Kidney (tissue), 22 donors: Measurements from ENCODE around the gene ADAMTS7. TPM values are rescaled to one million over a fixed set of nuclear protein-coding genes. Genes with fewer than 3 reads are reported as not detected.
A peak's percentile ranks its signal among the peaks of the same experiment; 100 is the strongest.

Source experiments
- DNase-seq, 5 donors: peaks; one replicate each; pipeline ENCODE4 v3.0.0-alpha.2; 2013 to 2020
- FAIRE-seq: peaks from 2 replicates; lab custom pipeline; 2012; peaks lifted over from hg19 to GRCh38; lab: Jason Lieb, UNC
- H3K27ac ChIP-seq, 2 donors: one replicate each; pipeline ENCODE4 v1.7.0; 2013; ENCODE audit warnings: low read depth in 2 of 2, low read length in 2 of 2, inconsistent platforms in 1 of 2
- H3K27me3 ChIP-seq: one replicate; pipeline ENCODE4 v1.7.1; 2013; ENCODE audit warnings: low read length, inconsistent platforms; ENCODE audit not compliant: control insufficient read depth, insufficient read depth
- H3K36me3 ChIP-seq, 3 donors: one replicate each; pipeline versions ENCODE4 v1.7.0 to v1.7.1; 2013; ENCODE audit warnings: low read length in 3 of 3, control low read depth in 1 of 3, inconsistent platforms in 1 of 3; ENCODE audit not compliant: insufficient read depth in 3 of 3, control insufficient read depth in 2 of 3
- H3K4me1 ChIP-seq, 3 donors: one replicate each; pipeline versions ENCODE4 v1.7.0 to v1.7.1; 2013; ENCODE audit warnings: low read length in 3 of 3, inconsistent platforms in 1 of 3, low read depth in 1 of 3; ENCODE audit not compliant: control insufficient read depth in 2 of 3, insufficient read depth in 2 of 3
- H3K4me3 ChIP-seq, 3 donors: one replicate each; pipeline versions ENCODE4 v1.7.0 to v1.8.1; 2013; ENCODE audit warnings: low read length in 3 of 3, control low read depth in 1 of 3, inconsistent platforms in 1 of 3
- H3K9ac ChIP-seq, 3 donors: one replicate each; pipeline versions ENCODE4 v1.7.0 to v1.7.1; 2013; ENCODE audit warnings: low read length in 3 of 3, control low read depth in 1 of 3, inconsistent platforms in 1 of 3
- H3K9me3 ChIP-seq, 3 donors: one replicate each; pipeline versions ENCODE4 v1.7.0 to v1.7.1; 2013; ENCODE audit warnings: low read length in 3 of 3, control low read depth in 1 of 3, inconsistent platforms in 1 of 3; ENCODE audit not compliant: control insufficient read depth in 2 of 3, insufficient read depth in 1 of 3
- CTCF ChIP-seq: IDR thresholded peaks from 3 replicates; pipeline ENCODE4 v1.5.1; 2012; ENCODE audit warnings: mild to moderate bottlenecking, moderate library complexity, borderline replicate concordance; ENCODE audit not compliant: insufficient read depth; ENCODE audit errors: extremely low read depth
- intact Hi-C: fragments of 100-400 bp; cut with DNase I; formaldehyde crosslinking; loops from one replicate; pipeline ENCODE4 v1.11.1; 2022
- long read RNA-seq, 10 donors: library from polyadenylated mRNA in 1 of 10; unstranded in 1 of 10; transcript quantifications; one replicate each; pipeline ENCODE4 v2.0.0 and lab custom pipeline, GENCODE V29; 2021 to 2026
- polyA plus RNA-seq: library from polyadenylated mRNA; stranded (reverse); fragments of 350-450 nt; fragmentation: Illumina TruSeq; extraction: RNeasy Lipid Tissue Mini Kit (QIAGEN cat#74804); gene quantifications from one replicate; pipeline ENCODE4 v1.2.3, GENCODE V29; 2014; ENCODE audit warnings: low read depth, low replicate concordance; ENCODE audit not compliant: insufficient read depth
- total RNA-seq: library from RNA; stranded (reverse); fragmentation: NEBNext Ultra II Directional; extraction: Animal tissue kit (Norgen Biotek cat#: 25700); gene quantifications from one replicate; pipeline ENCODE4 v1.2.1, GENCODE V29; 2021
- donor health status: control.
- donor health status: control.
- donor health status: control.
- donor health status: control.
- donor health status: control.
- donor health status: DM: yes; HTN: yes; CAD: no.
- donor health status: Normal renal cell carcinoma (clear cell type).

The ADAMTS7 gene
- total RNA-seq (3.1 TPM), polyA plus RNA-seq (0.82 TPM)
- long read RNA-seq, donor 1, result 0 reads
- long read RNA-seq, donor 2, partial matches to known transcripts, result 0 of 1 reads
- long read RNA-seq, donor 2, other reads (novel, unspliced or antisense), result 0 of 1 reads
- long read RNA-seq, donor 3, partial matches to known transcripts, result 1,279 of 1,293 reads
- long read RNA-seq, donor 3, other reads (novel, unspliced or antisense), result 13 of 1,293 reads
- long read RNA-seq, donor 4, result 0 reads
- long read RNA-seq, donor 5, result 0 reads
- long read RNA-seq, donor 6, result 0 reads
- long read RNA-seq, donor 7, partial matches to known transcripts, result 4 of 5 reads
- long read RNA-seq, donor 7, other reads (novel, unspliced or antisense), result 1 of 5 reads
- long read RNA-seq, donor 8, partial matches to known transcripts, result 5 of 5 reads
- long read RNA-seq, donor 8, other reads (novel, unspliced or antisense), result 0 of 5 reads
- long read RNA-seq, donor 9, result 0 reads
- long read RNA-seq, donor 10, partial matches to known transcripts, result 5 of 5 reads
- long read RNA-seq, donor 10, other reads (novel, unspliced or antisense), result 0 of 5 reads

GRCh38 chr15:78811124-78811824, at the start of gene ADAMTS7:
Gene ADAMTS7, minus strand, starts transcription at chr15:78811464. Its CDS starts 244 bp downstream, at chr15:78811220.
- Histone ChIP-seq H3K9ac (peak within 1 kb of the TSS in 2 of 3 donors; percentile 48 to 51), H3K4me1 (peaks cover 0 to 6% (median 0%) of the 10 kb centered on the region in 3 donors), H3K36me3 (no peaks in the 10 kb centered on the region), H3K9me3 (peaks cover 0 to 6% (median 0%) of the 10 kb centered on the region in 3 donors), H3K27ac (peak within 1 kb of the TSS; percentile 32 to 47), H3K4me3 (peak within 1 kb of the TSS in 2 of 3 donors; percentile 34 to 59), H3K27me3 (no peaks in the 10 kb centered on the region)
- peak; percentile 82 to 92 (median 89) for DNase-seq
- FAIRE-seq, result no peak
- intact Hi-C loops, result no loop called here
- peak; percentile 25 for TF ChIP-seq CTCF

- TF ChIP-seq CTCF, result peak; percentile 57
- peak overlapping the region; percentile 77 to 89 (median 80) for H3K4me3 ChIP-seq
- intact Hi-C loops, result no loop called here
- H3K4me1 ChIP-seq, result no peaks in the 10 kb centered on the region
- peak overlapping the region in 1 of 2 donors; percentile 43 for H3K27ac ChIP-seq
- FAIRE-seq (peak; percentile 73), DNase-seq (peak; percentile 81 to 93 (median 90))
- no peaks in the 10 kb centered on the region for H3K9me3 ChIP-seq
- no peaks in the 10 kb centered on the region for H3K36me3 ChIP-seq
- H3K27me3 ChIP-seq, result no peaks in the 10 kb centered on the region
- peak overlapping the region; percentile 59 to 84 (median 65) for H3K9ac ChIP-seq
Measured at GRCh38 chr15:78859971-78860719, 48.9 kb upstream of the ADAMTS7 start.

GRCh38 chr15:78855746-78856145, 44.5 kb upstream of the ADAMTS7 start:
- Histone ChIP-seq H3K4me3 (no peak overlapping the region), H3K9ac (no peak overlapping the region), H3K4me1 (no peaks in the 10 kb centered on the region), H3K27ac (no peak overlapping the region), H3K27me3 (no peaks in the 10 kb centered on the region), H3K9me3 (no peaks in the 10 kb centered on the region), H3K36me3 (no peaks in the 10 kb centered on the region)
- intact Hi-C loops, result no loop called here
- DNase-seq, result no peak
- TF ChIP-seq CTCF, result no peak
- no peak for FAIRE-seq
